NCI-H128 (cell line): ENCODE results near the gene IL36RN.
"Not testable (repeated sequence)": the region's sequence is repeated elsewhere in the genome, so short reads cannot be mapped to it uniquely, and the experiment has no call there.

ENCODE experiments used
- DNase-seq: peaks from one replicate; lab custom pipeline; 2025; ENCODE audit not compliant: unreplicated experiment; lab: John Stamatoyannopoulos, UW

Gene IL36RN

DNA sequence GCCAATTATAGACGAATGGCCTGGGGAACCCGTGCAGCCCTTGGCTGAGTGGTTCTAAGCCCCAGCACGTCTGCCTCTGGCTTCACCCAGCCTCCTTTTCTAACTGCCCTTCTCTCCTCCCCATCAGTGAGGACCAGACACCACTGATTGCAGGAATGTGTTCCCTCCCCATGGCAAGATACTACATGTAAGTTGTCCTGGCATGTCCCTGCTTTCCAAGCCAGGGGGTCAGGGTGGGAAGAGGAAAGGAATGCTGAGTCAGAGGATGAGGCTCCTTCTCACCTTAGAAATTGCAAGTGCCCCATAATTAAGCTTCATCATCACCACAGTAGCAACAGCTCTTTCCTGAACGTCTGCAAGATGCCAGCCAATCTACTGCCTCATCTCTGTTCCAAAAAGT lies 13.6 kb downstream of the IL36RN start:
- no peak for DNase-seq

DNA sequence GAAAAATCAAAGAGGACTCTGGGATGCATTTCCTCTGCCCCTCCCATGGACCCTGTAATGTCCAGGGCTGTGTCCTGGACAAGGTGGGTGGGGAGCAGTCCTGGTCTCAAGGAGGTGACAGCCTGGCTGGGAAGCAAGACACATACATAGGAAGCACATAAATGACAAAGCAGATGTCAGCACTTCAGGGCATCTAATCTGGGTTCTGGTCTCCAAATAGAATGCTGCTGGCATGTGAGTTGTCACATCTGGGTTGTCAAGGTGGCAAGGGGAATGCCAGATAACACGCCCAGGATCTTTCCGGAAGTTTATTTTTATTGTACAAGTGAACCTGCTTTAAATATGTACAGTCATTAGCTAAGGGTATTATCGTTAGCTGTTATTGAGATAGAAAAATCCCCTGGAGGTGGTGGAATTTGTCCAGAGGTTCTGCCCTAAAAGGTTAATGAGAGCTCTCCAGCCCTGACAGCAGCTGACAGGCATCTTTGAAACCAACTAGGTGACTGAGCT lies 14.4 kb downstream of the IL36RN start:
- DNase-seq = no peak

DNA sequence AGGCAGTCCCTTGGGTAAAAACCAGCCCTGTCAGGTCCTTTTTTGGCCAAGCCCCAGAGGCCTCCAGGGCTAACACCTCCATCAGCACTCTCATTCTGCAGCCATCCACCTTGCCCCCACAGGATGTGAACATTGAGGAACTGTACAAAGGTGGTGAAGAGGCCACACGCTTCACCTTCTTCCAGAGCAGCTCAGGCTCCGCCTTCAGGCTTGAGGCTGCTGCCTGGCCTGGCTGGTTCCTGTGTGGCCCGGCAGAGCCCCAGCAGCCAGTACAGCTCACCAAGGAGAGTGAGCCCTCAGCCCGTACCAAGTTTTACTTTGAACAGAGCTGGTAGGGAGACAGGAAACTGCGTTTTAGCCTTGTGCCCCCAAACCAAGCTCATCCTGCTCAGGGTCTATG lies 16.0 kb downstream of the IL36RN start:
- no peak for DNase-seq

DNA sequence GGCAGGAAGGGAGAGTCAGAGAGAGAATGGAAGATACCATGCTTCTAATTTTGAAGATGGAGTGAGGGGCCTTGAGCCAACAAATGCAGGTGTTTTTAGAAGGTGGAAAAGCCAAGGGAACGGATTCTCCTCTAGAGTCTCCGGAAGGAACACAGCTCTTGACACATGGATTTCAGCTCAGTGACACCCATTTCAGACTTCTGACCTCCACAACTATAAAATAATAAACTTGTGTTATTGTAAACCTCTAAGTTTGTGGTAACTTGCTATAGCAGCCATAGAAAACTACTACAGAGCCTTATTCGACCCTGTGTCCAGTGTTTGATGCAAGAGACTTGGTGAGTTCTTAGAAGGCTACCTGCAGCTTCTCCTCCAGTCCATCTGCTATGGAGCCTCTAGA lies 16.6 kb downstream of the IL36RN start:
- no peak for DNase-seq

DNA sequence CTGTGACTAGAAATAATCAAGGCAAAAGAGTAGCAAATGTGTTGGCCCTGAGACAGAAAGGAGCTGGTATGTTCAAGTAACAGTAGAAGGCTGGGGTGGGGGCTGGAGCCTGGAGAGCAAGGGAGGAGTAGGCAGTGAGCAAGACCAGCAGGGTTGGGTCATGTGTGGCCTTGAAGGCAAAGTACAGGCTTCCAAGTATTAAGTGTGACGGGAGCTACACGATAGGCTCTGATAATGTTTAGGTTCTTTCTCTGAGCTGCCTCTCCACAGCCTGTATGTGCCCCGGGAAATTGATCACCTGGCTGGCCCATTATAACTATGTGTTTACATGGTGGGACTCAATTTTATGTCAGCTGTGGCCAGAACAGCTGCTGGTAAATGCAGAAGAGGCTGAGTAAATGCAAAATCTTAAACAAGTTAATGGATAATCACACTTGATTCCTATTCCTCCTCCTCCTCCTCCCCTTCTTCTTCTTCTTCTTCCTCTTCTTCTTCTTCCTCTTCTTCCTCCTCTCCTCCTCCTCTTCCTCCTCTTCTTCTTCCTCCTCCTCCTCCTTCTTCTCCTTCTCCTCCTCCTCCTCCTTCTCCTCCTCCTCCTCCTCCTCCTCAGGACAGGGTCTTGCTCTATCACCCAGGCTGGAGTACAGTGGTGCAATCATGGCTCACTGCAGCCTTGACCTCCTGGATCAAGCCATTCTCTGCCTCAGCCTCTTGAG lies 18.1 kb downstream of the IL36RN start:
- no peak for DNase-seq

DNA sequence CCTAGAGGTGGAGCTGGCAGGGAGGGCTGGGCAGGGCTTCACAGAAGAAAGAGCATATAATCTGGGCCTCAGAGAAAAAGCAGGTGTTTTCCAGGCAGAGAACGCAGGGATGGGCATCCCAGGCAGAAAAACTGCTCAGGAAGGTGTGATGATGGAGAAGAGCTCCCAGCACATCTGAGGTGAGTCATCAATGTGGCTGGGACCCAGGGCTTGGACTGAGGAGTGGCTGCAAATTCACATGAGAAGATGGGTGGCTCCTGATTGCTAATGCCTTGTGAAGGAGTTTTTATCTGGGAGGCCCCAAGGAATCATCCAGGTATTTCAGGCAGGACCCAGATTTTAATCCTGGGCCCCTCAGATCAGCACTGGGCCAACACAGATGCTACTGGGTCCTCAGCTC lies 18.9 kb downstream of the IL36RN start:
- no peak for DNase-seq

DNA sequence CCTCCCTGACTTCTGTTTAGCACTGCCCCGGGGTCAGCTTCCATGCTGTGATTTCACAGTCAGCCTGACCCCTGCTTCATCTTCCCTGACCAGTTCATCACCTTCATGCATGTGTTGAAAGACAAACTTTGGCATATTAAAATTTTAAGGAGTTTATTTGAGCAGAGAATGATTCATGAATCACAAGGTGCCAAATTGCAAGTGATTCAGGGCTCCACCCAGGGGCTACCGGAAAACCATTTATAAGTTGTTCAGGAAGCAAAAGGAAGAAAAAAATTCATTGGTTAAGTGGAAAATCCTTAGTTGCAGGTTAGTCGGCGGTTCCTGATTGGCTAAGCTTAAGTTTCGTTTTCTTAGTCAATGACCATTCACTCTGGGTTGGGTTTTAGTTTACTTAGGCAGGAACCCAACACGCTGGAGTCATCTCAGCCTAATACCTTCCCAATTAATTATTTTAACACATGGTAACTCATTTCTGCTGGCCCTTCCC lies 19.4 kb downstream of the IL36RN start:
- no peak for DNase-seq

DNA sequence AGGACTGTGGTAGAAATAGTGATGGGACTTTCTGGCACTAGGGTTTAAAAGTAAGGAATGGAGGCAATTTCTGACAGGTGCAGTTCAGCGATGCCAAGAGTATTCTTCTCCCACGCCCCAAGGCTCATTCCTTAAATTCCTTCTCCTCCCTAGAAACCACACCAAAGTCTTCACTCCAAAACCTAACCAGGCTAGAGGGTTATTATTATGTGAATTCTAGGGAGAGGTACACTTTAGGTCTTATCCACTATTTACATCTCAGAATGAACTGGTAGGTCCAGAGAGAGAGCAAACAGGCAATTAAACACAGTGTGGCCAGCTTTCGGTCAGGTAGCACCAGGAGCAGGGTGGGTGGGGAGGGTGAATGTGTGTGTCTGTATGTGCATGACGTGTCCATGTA lies 20.1 kb downstream of the IL36RN start:
- no peak for DNase-seq

DNA sequence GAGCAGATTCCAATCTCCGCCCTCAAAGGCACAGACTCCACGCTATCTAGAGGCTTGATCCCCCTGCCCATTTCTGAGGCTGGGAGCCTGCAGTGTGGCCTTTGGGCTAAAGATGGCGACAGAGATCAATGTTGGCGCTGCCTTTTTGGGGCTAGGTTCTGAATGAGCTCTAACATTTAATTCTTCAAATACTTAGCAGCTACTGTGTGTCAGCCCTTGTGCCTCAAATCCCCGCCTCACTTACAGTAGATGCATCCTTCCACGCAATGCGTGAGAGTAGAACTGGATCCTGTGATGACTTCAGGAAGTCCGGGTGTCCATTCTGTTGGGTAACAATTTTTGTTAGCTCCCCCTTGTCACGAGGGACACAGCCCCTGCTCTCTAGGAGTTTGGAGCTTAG lies 21.1 kb downstream of the IL36RN start:
- no peak for DNase-seq

DNA sequence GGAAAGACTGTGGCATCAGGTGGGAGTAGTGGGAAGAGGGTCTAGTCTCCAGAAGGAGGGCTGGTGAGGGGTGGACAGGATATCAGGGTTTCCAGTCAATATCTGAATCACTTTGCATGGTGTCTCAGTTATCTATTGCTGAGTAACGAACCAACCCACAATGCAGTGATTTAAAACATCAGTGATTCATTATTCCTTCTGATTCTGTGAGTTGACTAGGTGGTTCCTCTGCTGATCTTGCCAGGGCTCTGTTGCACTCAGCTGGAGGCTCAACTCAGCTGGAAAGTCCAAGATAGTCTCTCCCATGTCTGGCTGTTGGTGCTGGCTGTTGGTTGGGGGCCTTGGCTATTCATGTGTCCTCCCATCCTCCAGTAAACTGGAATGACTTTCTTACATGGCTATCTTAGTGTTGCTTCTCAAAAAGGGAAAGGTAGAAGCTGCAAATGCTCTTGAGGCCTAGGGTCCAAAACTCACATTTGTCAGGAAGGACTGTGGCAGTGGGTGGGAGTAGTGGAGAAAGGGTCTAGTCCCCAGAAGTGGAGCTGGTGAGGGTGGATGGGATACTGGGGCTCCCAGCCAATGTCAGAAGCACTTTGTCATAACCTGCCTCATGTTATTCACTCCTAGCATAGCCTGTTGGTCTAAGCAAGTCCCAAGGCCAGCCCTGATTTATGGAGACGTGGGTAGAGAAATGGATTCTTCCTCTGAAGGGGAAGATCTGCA lies 22.7 kb downstream of the IL36RN start:
- no peak for DNase-seq

DNA sequence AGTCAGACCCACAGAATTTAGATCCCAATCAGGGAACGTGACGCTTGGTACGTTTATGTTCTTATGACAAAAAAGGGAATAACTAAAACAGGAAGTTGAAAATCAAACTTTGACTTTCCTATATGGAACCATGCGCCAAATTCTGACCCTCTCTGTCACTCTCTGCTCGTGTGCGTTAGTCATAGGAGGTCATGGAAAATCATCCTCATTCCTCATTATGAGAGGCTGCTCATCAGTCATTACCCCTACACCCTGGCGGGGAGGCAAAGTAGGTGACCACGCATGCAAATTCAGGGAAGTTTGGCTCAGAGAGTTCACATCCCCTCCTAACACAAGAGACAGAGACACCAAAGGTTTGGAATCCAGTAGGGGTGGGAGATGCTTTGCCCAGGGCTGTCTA lies 24.3 kb downstream of the IL36RN start:
- no peak for DNase-seq

DNA sequence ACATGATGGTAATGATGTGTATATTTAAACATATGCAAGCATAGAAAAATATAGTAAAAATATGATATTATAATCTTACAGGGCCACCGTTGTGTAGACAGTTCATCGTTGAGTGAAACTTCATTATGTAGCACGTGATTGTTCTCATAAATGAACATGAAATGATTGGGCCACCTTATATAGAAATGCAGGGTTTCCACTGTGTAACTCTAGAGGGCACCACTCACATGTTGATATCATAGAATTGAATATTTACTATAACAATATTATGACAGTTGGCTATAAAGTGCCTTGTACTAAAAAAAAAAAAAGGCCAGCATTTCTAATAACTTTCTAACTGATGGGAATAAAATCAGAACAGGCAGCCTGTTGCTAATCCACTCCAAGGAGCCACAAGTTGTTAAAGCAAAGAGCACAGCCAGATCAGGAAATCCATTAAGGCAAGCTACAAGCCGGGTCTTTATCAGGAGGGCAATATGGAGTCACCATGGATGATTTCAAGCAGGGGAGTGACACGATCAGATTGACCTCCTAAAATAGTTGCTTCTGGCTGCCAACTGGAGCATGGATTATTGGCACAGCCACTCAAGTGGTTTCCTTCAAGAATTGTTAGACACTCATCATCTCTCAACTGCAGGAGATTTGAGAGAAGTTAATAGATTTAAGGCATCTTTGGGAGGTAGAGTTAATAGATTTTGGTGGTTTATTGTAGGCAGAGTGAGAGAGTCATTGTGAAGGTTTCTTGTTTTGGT lies 25.4 kb downstream of the IL36RN start:
- no peak for DNase-seq

DNA sequence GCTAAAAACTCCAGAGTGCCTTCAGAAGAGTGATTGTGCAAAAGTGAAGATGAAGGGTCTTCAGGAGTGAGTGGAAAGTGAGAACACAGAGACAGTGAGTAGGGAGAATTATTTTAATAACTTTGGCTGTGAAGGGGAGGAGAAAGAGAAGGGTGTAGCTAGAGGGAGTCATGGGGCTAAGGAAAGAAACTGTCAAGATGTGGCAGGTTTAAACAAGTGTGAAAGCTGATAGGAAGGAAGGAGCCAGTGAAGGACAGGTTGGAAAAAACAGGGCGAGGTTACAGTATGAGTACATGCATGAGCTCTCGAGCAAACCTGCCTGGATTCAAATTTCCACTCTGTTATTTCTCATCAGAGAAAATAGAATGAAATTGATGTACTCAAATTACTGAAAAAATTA lies 26.5 kb downstream of the IL36RN start:
- no peak for DNase-seq

DNA sequence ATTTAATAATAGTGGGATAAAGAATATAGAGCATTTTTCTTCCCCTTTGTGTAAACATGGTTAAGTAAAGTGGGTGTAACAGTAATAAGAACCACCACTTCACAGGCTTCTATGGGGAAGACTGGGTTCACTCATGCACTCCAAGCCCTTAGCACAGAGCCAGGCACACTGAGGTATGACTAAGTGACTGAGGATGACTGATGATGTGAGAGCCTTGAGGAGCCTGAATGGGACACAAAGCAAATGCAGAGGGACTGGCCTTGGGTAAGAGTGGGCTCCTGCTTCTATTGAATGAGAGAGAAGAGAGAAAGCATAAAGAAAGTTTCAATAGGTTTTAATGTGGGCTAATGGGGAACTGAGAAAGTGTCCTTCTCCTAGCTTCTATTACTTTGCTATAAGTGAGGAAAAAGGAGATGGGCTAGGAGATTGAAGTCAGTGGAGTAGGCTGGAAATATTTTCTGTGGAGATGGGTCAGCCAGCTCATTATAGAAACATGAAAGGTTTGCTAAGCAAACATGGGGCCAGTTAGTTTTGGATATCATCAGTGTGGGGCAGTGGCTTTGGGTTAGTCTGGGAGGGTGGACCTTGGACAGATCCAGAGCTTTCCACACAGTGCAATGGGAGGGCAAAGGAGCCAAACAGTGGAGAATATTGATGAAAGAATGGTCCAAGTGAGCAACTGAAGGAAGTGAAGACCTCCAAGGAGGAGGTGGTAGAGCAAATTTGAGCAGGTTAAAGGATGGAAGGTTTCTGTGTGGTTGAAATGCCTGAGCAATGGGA lies 29.4 kb downstream of the IL36RN start:
- no peak for DNase-seq

DNA sequence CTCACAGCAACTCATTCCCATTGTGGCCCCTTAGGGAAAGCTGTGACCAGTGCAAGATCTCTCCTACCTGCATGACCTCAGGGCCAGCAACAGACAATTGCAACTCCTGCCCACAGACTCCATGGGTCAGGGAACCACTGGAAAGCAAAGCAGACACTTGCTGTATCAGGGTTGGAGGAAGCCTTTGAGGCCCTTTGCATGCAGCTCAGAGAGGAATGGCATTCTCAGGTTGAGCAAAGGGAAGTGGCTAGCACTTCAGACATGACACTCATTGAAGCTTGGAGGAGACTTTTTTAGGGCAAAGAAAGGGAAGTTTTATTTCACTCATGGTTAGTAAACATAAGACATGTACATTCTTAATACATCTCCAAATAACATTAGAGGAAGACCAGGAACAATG lies 30.9 kb downstream of the IL36RN start:
- DNase-seq = no peak

DNA sequence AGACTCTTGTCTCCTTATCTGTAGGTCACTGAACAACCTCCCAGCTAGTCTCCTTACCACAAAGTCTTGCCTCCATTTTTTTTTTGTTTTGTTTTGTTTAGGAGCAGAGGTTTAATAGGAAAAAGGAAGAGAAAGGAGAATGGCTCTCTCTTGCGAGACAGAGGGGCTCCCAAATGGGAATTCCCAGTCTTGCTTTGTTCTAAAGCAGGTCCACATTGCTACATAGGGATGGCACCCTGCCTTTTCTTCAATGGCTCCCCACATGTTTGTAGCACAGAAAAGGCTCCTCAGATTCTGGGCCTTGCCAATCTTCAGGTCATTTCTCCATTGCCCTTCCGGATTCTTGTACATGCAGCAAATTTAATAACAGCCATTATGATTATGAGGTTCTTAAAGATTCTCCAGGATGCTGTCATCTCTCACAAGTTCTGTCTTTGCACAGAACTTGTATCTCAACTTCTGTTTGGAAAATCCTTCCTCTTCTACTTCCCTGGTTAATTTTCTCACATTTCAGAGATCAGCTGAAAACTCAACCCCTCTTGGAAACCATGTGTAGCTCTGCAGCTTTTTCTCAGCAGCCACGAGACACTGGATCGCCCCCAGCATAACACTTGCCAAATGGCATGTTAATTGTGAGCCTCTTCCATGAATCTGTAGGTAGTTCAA lies 32.4 kb downstream of the IL36RN start:
- no peak for DNase-seq

DNA sequence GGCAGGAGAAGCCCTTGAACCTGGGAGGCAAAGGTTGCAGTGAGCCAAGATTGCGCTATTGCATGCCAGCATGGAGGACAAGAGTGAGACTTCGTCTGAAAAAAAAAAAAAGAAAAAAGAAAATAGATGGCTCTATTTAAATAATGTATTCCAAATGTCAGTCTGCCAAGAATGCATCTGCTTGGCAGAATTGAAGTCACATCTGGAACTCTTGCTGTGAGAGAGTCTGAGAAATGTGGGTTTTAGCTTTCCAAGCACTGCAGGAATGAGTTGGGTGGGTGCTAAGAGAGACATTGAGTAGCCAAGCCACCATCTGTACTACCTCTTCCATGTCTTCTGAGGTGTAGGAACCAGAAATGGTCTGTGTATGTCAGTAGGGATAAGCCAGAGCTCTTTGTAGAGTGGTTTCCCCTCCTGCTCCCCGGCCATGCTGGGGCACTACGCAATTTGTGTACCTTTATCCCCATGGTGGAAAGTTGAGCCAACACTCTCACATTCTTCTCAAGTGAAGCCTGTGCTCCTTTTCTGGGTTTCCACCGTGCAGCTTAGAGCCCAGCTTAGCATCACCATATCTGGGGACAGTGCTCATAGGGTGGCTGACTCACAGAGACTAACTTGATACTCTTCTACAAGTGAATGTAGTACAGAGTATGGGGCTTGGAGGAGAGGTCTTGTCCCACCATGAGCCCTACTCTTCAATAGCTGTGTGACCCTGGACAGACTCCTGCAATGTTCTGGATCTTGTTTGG lies 34.0 kb downstream of the IL36RN start:
- no peak for DNase-seq

DNA sequence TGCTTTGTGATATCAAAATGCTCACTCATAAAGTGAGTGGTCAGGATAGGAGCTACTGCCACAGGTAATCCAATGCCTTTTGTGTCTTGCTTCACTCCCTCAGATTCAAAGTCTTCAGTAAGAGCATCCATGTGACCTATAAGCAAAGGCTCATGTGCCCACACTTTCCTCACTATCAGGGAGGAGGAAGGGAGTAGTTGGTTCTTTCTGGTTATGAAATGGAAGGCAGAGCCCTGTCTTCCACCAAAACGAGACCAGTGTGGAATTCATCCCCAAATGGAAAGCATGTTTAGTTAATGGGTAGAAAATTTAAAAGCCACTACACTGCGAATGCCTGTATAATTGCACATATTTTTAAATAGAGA lies 34.6 kb downstream of the IL36RN start:
- no peak for DNase-seq

DNA sequence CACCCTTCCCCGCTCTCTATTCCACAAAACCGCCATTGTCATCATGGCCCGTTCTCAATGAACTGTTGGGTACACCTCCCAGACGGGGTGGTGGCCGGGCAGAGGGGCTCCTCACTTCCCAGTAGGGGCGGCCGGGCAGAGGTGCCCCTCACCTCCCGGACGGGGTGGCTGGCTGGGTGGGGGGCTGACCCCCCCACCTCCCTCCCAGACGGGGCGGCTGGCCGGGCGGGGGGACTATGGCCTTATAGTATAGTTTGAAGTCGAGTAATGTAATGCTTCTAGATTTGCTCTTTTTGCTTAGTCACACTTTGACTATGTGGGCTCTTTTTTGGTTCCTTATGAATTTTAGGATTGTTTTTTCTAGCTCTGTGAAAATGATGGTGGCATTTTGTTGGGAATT lies 37.3 kb downstream of the IL36RN start:
- not testable (repeated sequence) for DNase-seq
